Neural progenitor cell (in vitro differentiated cells): ENCODE measurements around the gene UBE2G2. TPM values are rescaled to one million over a fixed set of nuclear protein-coding genes. Genes with fewer than 3 reads are reported as not detected.

Source experiments
- DNase-seq: peaks from one replicate; pipeline ENCODE4 v3.0.0-alpha.2; 2016; ENCODE audit warnings: low spot score
- H2AFZ ChIP-seq: fragments of 200-600 bp; sonication (generic); replicated peaks from 2 replicates; pipeline ENCODE4 v1.6.1; 2016; ENCODE audit warnings: antibody characterized with exemption
- H3F3A ChIP-seq: fragments of 200-600 bp; sonication (generic); 2 replicates; pipeline ENCODE4 v1.6.1; 2016; ENCODE audit warnings: antibody characterized with exemption, low read depth
- H3K27ac ChIP-seq: fragments of 200-600 bp; sonication (generic); 2 replicates; pipeline ENCODE4 v1.5.1; 2016; ENCODE audit warnings: mild to moderate bottlenecking
- H3K27me3 ChIP-seq: fragments of 200-600 bp; sonication (generic); 2 replicates; pipeline ENCODE4 v1.6.1; 2016; ENCODE audit warnings: mild to moderate bottlenecking, moderate library complexity
- H3K36me3 ChIP-seq: fragments of 200-600 bp; sonication (generic); 2 replicates; pipeline ENCODE4 v1.5.1; 2016
- H3K4me1 ChIP-seq: fragments of 200-600 bp; sonication (generic); 2 replicates; pipeline ENCODE4 v1.6.1; 2016; ENCODE audit warnings: mixed run types
- H3K4me2 ChIP-seq: fragments of 200-600 bp; sonication (generic); 2 replicates; pipeline ENCODE4 v1.6.1; 2016
- H3K4me3 ChIP-seq: fragments of 200-600 bp; sonication (generic); 2 replicates; pipeline ENCODE4 v1.5.1; 2016
- H3K79me2 ChIP-seq: fragments of 200-600 bp; sonication (generic); 2 replicates; pipeline ENCODE4 v1.6.1; 2016; ENCODE audit warnings: low read depth
- H3K9ac ChIP-seq: fragments of 200-600 bp; sonication (generic); 2 replicates; pipeline ENCODE4 v1.6.1; 2016
- H3K9me3 ChIP-seq: fragments of 200-600 bp; sonication (generic); 2 replicates; pipeline ENCODE4 v1.5.1; 2016; ENCODE audit warnings: low read depth
- H4K20me1 ChIP-seq: fragments of 200-600 bp; sonication (generic); 2 replicates; pipeline ENCODE4 v1.6.1; 2016; ENCODE audit warnings: low read depth
- H3K27ac Mint-ChIP-seq: 3 replicates; pipeline ENCODE4 v1.8.0; 2021; ENCODE audit warnings: mixed read lengths
- H3K27me3 Mint-ChIP-seq: 2 replicates; pipeline ENCODE4 v1.8.0; 2022; ENCODE audit warnings: low read depth, mild to moderate bottlenecking, inconsistent platforms, moderate library complexity, mixed read lengths; ENCODE audit not compliant: insufficient read depth
- H3K36me3 Mint-ChIP-seq: 3 replicates; pipeline ENCODE4 v1.8.0; 2021; ENCODE audit warnings: mixed read lengths
- H3K4me1 Mint-ChIP-seq: 3 replicates; pipeline ENCODE4 v1.8.0; 2021; ENCODE audit warnings: mixed read lengths
- H3K4me3 Mint-ChIP-seq: 3 replicates; pipeline ENCODE4 v1.8.0; 2021; ENCODE audit warnings: mild to moderate bottlenecking, moderate library complexity, mixed read lengths
- H3K9me3 Mint-ChIP-seq: 3 replicates; pipeline ENCODE4 v1.8.0; 2020; ENCODE audit warnings: mixed read lengths
- EZH2 ChIP-seq: fragments of 200-600 bp; sonication (generic); IDR thresholded peaks from 2 replicates; pipeline ENCODE4 v1.6.1; 2017; ENCODE audit warnings: antibody characterized with exemption, mild to moderate bottlenecking, moderate library complexity
- EZH2phosphoT487 ChIP-seq: fragments of 200-600 bp; sonication (generic); IDR thresholded peaks from 2 replicates; pipeline ENCODE4 v1.6.1; 2017; ENCODE audit warnings: antibody characterized with exemption
- total RNA-seq: library from RNA; depleted of rRNA; stranded (reverse); fragments of >200 nt; gene quantifications from 2 replicates; pipeline ENCODE4 v1.2.3, GENCODE V29; 2015; ENCODE audit warnings: low replicate concordance
- TF ChIP-seq, protein P1 (sequence below): fragments of 200-600 bp; sonication (generic); IDR thresholded peaks from 2 replicates; pipeline ENCODE4 v1.5.1; 2017; ENCODE audit warnings: antibody characterized with exemption, mild to moderate bottlenecking

Gene UBE2G2
- total RNA-seq, 1 donor from 2014 or later = 83.1 TPM

DNA sequence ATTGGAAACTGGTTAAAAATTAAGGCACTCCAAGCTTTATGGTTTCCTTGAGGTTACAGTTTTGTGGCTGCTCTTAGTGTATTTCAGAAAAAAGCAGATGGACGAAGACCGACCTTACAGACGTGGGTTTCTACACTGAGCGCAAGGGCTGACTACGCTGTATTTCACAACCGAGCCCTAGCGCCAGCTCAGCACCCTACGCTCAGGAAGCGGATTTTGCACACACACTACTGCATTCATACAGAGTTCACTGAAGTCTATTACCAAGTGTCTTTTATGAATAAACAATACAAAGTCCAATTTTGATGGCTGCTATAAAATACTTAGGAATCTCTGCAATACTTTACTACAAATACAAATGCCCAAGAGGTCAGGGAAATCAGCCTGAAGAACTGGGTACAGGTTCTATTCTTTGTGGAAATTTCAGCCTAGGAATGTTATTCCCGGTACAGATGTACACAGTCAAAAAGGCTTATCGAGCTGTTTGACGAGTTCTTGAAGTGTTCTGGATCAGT lies 48.1 kb upstream of the UBE2G2 start:
- Mint-ChIP-seq H3K4me1 (peaks cover 7% of the 10 kb centered on the region), H3K27me3 (no peaks in the 10 kb centered on the region), H3K36me3 (peaks cover 22% of the 10 kb centered on the region), H3K4me3 (no peak overlapping the region), H3K27ac (no peak overlapping the region), H3K9me3 (no peaks in the 10 kb centered on the region)
- TF ChIP-seq EZH2phosphoT487 (no peak), EZH2 (no peak)
- TF ChIP-seq, protein P1, sequence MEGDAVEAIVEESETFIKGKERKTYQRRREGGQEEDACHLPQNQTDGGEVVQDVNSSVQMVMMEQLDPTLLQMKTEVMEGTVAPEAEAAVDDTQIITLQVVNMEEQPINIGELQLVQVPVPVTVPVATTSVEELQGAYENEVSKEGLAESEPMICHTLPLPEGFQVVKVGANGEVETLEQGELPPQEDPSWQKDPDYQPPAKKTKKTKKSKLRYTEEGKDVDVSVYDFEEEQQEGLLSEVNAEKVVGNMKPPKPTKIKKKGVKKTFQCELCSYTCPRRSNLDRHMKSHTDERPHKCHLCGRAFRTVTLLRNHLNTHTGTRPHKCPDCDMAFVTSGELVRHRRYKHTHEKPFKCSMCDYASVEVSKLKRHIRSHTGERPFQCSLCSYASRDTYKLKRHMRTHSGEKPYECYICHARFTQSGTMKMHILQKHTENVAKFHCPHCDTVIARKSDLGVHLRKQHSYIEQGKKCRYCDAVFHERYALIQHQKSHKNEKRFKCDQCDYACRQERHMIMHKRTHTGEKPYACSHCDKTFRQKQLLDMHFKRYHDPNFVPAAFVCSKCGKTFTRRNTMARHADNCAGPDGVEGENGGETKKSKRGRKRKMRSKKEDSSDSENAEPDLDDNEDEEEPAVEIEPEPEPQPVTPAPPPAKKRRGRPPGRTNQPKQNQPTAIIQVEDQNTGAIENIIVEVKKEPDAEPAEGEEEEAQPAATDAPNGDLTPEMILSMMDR = no peak
- Histone ChIP-seq H2AFZ (no peak overlapping the region), H3K4me1 (peaks cover 6% of the 10 kb centered on the region), H3K9me3 (no peaks in the 10 kb centered on the region), H3K9ac (no peak overlapping the region), H3K4me3 (no peak overlapping the region), H3K79me2 (peaks cover 8% of the 10 kb centered on the region), H3K27ac (no peak overlapping the region), H3K4me2 (no peak overlapping the region), H3K36me3 (no peaks in the 10 kb centered on the region), H4K20me1 (peaks cover 18% of the 10 kb centered on the region), H3F3A (peaks cover 16% of the 10 kb centered on the region), H3K27me3 (no peaks in the 10 kb centered on the region)
- no peak for DNase-seq

DNA sequence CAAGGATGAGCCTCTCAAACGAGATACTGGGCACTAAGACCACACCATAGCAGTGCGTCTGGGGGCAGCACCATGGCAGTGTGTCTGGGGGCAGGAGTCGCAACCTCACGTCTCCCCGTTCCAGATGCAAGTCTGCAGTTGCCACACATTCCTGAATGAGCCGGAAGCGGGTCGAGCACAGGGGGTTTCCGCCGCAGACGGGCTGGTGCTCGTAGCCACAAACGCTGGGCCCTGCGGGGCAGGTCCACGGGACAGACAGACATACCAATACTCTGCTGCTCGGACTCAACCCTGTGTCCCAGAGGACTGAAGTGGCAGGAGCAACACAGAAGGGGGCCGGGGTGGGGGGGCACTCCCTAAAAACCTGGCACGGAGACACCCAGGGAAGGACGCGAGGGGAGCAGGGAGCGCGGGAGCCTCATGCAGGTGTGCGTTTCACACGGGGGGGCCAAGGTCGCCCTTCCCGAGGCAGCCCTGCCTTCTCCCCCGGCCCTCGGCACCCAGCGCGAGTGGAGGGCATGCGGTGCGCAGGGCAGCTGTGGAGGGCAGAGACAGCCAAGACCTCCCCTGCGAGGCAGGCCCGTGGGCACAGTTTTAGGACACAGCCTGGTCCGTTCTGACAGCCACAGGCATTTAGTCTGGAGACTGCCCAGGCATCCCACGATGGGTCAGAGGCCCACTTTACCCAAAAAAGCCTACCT lies 47.4 kb upstream of the UBE2G2 start:
- H3K27me3 Mint-ChIP-seq = peaks cover 3% of the 10 kb centered on the region
- no peak overlapping the region for H3K4me3 ChIP-seq
- DNase-seq = no peak

DNA sequence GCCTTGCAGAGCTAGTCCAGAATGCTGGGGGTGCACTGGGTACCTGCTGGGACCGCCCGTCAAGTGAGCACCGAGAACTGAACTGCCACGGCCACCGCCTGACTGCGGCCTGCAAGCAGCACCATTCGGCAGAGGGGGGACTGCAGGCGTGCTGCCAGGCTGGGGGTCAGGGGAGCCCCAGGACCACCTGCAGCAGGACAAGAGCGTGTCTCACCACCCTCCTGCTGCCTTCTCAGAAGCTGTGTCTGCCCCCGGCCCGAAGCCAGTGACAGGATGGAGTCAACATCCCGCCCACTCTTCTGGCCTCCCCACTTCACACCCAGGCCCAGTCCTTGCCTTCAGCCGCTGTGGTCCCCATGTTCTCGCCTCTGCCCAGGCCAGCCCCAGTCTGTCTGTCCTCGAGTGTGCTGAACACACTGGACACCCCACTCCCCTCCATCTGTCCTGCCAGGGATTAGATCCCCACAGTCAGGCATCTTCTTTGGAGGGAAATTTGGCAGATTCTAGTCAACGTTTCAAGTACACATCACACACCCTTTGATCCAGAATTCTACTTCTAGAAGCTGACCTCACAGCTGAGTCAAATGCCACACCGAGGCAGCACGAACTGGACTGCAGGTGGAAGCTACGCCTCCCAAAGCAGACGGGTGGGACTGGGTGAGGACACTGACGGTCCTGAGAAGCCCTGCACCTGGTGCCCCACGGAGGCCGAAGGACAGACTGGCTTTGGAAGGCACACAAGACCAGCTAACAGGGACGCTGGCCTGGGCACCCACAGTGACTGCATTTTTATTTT lies 45.8 kb upstream of the UBE2G2 start:
- Histone ChIP-seq H3K27ac (no peak overlapping the region), H3K36me3 (no peaks in the 10 kb centered on the region), H3F3A (peaks cover 25% of the 10 kb centered on the region), H3K4me3 (no peak overlapping the region), H2AFZ (no peak overlapping the region), H4K20me1 (peaks cover 4% of the 10 kb centered on the region), H3K4me1 (peaks cover 6% of the 10 kb centered on the region), H3K9me3 (no peaks in the 10 kb centered on the region), H3K27me3 (no peaks in the 10 kb centered on the region), H3K9ac (no peak overlapping the region), H3K4me2 (no peak overlapping the region), H3K79me2 (peaks cover 2% of the 10 kb centered on the region)
- DNase-seq = no peak
- Mint-ChIP-seq H3K4me3 (no peak overlapping the region), H3K4me1 (peaks cover 13% of the 10 kb centered on the region), H3K27ac (no peak overlapping the region), H3K36me3 (peaks cover 14% of the 10 kb centered on the region), H3K27me3 (peaks cover 3% of the 10 kb centered on the region), H3K9me3 (no peaks in the 10 kb centered on the region)
- TF ChIP-seq EZH2 (no peak), EZH2phosphoT487 (no peak)
- TF ChIP-seq, protein P1 = no peak

More for the DNA sequence above, 47.4 kb upstream of the UBE2G2 start:
- Histone ChIP-seq H3K36me3 (no peaks in the 10 kb centered on the region), H3K9me3 (no peaks in the 10 kb centered on the region), H3K27me3 (no peaks in the 10 kb centered on the region), H3K4me1 (peaks cover 6% of the 10 kb centered on the region), H4K20me1 (peaks cover 17% of the 10 kb centered on the region), H3K9ac (no peak overlapping the region), H3K79me2 (peaks cover 8% of the 10 kb centered on the region), H3K4me2 (no peak overlapping the region), H3K27ac (no peak overlapping the region), H2AFZ (no peak overlapping the region), H3F3A (peaks cover 20% of the 10 kb centered on the region)
- H3K4me1 Mint-ChIP-seq = peaks cover 13% of the 10 kb centered on the region
- H3K4me3 Mint-ChIP-seq = no peak overlapping the region
- no peak overlapping the region for H3K27ac Mint-ChIP-seq
- H3K9me3 Mint-ChIP-seq = no peaks in the 10 kb centered on the region
- H3K36me3 Mint-ChIP-seq = peaks cover 16% of the 10 kb centered on the region
- TF ChIP-seq, protein P1 = no peak
- TF ChIP-seq EZH2phosphoT487 (no peak), EZH2 (no peak)
